Neural progenitor cell (in vitro differentiated cells): ENCODE measurements around the gene DYNLT2. TPM values are rescaled to one million over a fixed set of nuclear protein-coding genes. Genes with fewer than 3 reads are reported as not detected.

ENCODE experiments used
- DNase-seq: peaks from one replicate; pipeline ENCODE4 v3.0.0-alpha.2; 2016; ENCODE audit warnings: low spot score
- H2AFZ ChIP-seq: fragments of 200-600 bp; sonication (generic); replicated peaks from 2 replicates; pipeline ENCODE4 v1.6.1; 2016; ENCODE audit warnings: antibody characterized with exemption
- H3F3A ChIP-seq: fragments of 200-600 bp; sonication (generic); 2 replicates; pipeline ENCODE4 v1.6.1; 2016; ENCODE audit warnings: antibody characterized with exemption, low read depth
- H3K27ac ChIP-seq: fragments of 200-600 bp; sonication (generic); 2 replicates; pipeline ENCODE4 v1.5.1; 2016; ENCODE audit warnings: mild to moderate bottlenecking
- H3K27me3 ChIP-seq: fragments of 200-600 bp; sonication (generic); 2 replicates; pipeline ENCODE4 v1.6.1; 2016; ENCODE audit warnings: mild to moderate bottlenecking, moderate library complexity
- H3K36me3 ChIP-seq: fragments of 200-600 bp; sonication (generic); 2 replicates; pipeline ENCODE4 v1.5.1; 2016
- H3K4me1 ChIP-seq: fragments of 200-600 bp; sonication (generic); 2 replicates; pipeline ENCODE4 v1.6.1; 2016; ENCODE audit warnings: mixed run types
- H3K4me2 ChIP-seq: fragments of 200-600 bp; sonication (generic); 2 replicates; pipeline ENCODE4 v1.6.1; 2016
- H3K4me3 ChIP-seq: fragments of 200-600 bp; sonication (generic); 2 replicates; pipeline ENCODE4 v1.5.1; 2016
- H3K79me2 ChIP-seq: fragments of 200-600 bp; sonication (generic); 2 replicates; pipeline ENCODE4 v1.6.1; 2016; ENCODE audit warnings: low read depth
- H3K9ac ChIP-seq: fragments of 200-600 bp; sonication (generic); 2 replicates; pipeline ENCODE4 v1.6.1; 2016
- H3K9me3 ChIP-seq: fragments of 200-600 bp; sonication (generic); 2 replicates; pipeline ENCODE4 v1.5.1; 2016; ENCODE audit warnings: low read depth
- H4K20me1 ChIP-seq: fragments of 200-600 bp; sonication (generic); 2 replicates; pipeline ENCODE4 v1.6.1; 2016; ENCODE audit warnings: low read depth
- H3K27ac Mint-ChIP-seq: 3 replicates; pipeline ENCODE4 v1.8.0; 2021; ENCODE audit warnings: mixed read lengths
- H3K27me3 Mint-ChIP-seq: 2 replicates; pipeline ENCODE4 v1.8.0; 2022; ENCODE audit warnings: low read depth, mild to moderate bottlenecking, inconsistent platforms, moderate library complexity, mixed read lengths; ENCODE audit not compliant: insufficient read depth
- H3K36me3 Mint-ChIP-seq: 3 replicates; pipeline ENCODE4 v1.8.0; 2021; ENCODE audit warnings: mixed read lengths
- H3K4me1 Mint-ChIP-seq: 3 replicates; pipeline ENCODE4 v1.8.0; 2021; ENCODE audit warnings: mixed read lengths
- H3K4me3 Mint-ChIP-seq: 3 replicates; pipeline ENCODE4 v1.8.0; 2021; ENCODE audit warnings: mild to moderate bottlenecking, moderate library complexity, mixed read lengths
- H3K9me3 Mint-ChIP-seq: 3 replicates; pipeline ENCODE4 v1.8.0; 2020; ENCODE audit warnings: mixed read lengths
- EZH2 ChIP-seq: fragments of 200-600 bp; sonication (generic); IDR thresholded peaks from 2 replicates; pipeline ENCODE4 v1.6.1; 2017; ENCODE audit warnings: antibody characterized with exemption, mild to moderate bottlenecking, moderate library complexity
- EZH2phosphoT487 ChIP-seq: fragments of 200-600 bp; sonication (generic); IDR thresholded peaks from 2 replicates; pipeline ENCODE4 v1.6.1; 2017; ENCODE audit warnings: antibody characterized with exemption
- total RNA-seq: library from RNA; depleted of rRNA; stranded (reverse); fragments of >200 nt; gene quantifications from 2 replicates; pipeline ENCODE4 v1.2.3, GENCODE V29; 2015; ENCODE audit warnings: low replicate concordance
- TF ChIP-seq, protein P1 (sequence below): fragments of 200-600 bp; sonication (generic); IDR thresholded peaks from 2 replicates; pipeline ENCODE4 v1.5.1; 2017; ENCODE audit warnings: antibody characterized with exemption, mild to moderate bottlenecking

Gene DYNLT2
- total RNA-seq, 1 donor from 2014 or later = 4.7 TPM

DNA sequence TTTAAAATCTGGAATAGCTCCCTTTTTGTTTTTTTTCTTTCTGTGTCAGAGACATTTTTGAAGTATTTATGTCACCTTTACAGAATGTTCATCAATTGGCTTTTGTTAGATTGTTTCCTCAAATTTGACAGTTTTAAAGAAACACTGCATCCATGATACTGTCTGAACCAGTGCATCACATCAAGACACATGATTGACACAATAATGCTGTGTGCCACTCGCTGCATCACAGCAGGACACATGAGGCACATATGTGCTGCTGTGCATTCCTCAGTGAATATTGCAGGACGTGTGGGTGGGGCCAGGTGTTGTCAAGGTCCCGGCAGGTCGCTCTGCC, 37.4 kb upstream of the DYNLT2 start:
- Histone ChIP-seq H4K20me1 (no peaks in the 10 kb centered on the region), H3K27me3 (peaks cover 18% of the 10 kb centered on the region), H3K4me1 (peaks cover 4% of the 10 kb centered on the region), H2AFZ (no peak overlapping the region), H3K36me3 (no peaks in the 10 kb centered on the region), H3K9me3 (no peaks in the 10 kb centered on the region), H3K4me3 (no peak overlapping the region), H3F3A (peaks cover 4% of the 10 kb centered on the region), H3K4me2 (no peak overlapping the region), H3K27ac (no peak overlapping the region), H3K9ac (no peak overlapping the region), H3K79me2 (no peaks in the 10 kb centered on the region)
- no peak for DNase-seq
- Mint-ChIP-seq H3K27ac (peak overlapping the region; percentile 55), H3K36me3 (peaks cover 8% of the 10 kb centered on the region), H3K27me3 (peaks cover 3% of the 10 kb centered on the region), H3K9me3 (no peaks in the 10 kb centered on the region), H3K4me3 (peak overlapping the region; percentile 21), H3K4me1 (peaks cover 35% of the 10 kb centered on the region)
- no peak for TF ChIP-seq EZH2phosphoT487
- TF ChIP-seq EZH2 = no peak
- TF ChIP-seq, protein P1, sequence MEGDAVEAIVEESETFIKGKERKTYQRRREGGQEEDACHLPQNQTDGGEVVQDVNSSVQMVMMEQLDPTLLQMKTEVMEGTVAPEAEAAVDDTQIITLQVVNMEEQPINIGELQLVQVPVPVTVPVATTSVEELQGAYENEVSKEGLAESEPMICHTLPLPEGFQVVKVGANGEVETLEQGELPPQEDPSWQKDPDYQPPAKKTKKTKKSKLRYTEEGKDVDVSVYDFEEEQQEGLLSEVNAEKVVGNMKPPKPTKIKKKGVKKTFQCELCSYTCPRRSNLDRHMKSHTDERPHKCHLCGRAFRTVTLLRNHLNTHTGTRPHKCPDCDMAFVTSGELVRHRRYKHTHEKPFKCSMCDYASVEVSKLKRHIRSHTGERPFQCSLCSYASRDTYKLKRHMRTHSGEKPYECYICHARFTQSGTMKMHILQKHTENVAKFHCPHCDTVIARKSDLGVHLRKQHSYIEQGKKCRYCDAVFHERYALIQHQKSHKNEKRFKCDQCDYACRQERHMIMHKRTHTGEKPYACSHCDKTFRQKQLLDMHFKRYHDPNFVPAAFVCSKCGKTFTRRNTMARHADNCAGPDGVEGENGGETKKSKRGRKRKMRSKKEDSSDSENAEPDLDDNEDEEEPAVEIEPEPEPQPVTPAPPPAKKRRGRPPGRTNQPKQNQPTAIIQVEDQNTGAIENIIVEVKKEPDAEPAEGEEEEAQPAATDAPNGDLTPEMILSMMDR = no peak

DNA sequence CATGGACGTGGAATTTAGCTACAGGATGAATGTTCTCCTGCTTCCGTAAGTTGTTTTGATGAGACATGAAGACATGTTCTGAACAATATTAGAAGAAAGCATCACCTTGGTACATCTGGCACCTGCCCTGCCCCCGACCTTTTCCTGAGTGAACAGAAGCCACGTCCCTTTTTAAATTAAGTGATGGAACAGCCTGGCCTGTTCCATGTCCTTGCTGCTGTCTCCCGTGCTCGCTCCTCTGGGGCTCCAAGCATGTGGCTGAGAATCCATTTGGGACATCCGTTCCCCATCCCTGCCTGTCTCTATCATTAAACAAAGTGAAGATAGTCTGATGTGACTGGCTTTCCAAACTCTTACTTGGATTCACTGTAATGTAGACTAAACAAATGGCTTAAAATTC, 36.4 kb upstream of the DYNLT2 start:
- H3K27me3 ChIP-seq = peaks cover 18% of the 10 kb centered on the region
- no peak overlapping the region for H3K4me3 Mint-ChIP-seq
- H3K9me3 Mint-ChIP-seq = no peaks in the 10 kb centered on the region
- no peaks in the 10 kb centered on the region for H3K9me3 ChIP-seq
- no peak for TF ChIP-seq EZH2
- TF ChIP-seq, protein P1 = no peak
- no peak for TF ChIP-seq EZH2phosphoT487
- H2AFZ ChIP-seq = no peak overlapping the region
- no peak overlapping the region for H3K27ac ChIP-seq
- H3K36me3 Mint-ChIP-seq = peaks cover 16% of the 10 kb centered on the region
- no peak overlapping the region for H3K27ac Mint-ChIP-seq
- H3K4me1 Mint-ChIP-seq = peaks cover 35% of the 10 kb centered on the region
- no peak overlapping the region for H3K9ac ChIP-seq
- no peak overlapping the region for H3K4me2 ChIP-seq
- H4K20me1 ChIP-seq = no peaks in the 10 kb centered on the region
- H3K27me3 Mint-ChIP-seq = peaks cover under 1% of the 10 kb centered on the region
- H3K79me2 ChIP-seq = no peaks in the 10 kb centered on the region
- H3K4me3 ChIP-seq = no peak overlapping the region
- peaks cover 4% of the 10 kb centered on the region for H3K4me1 ChIP-seq
- DNase-seq = no peak
- no peaks in the 10 kb centered on the region for H3K36me3 ChIP-seq
- H3F3A ChIP-seq = peaks cover 4% of the 10 kb centered on the region

DNA sequence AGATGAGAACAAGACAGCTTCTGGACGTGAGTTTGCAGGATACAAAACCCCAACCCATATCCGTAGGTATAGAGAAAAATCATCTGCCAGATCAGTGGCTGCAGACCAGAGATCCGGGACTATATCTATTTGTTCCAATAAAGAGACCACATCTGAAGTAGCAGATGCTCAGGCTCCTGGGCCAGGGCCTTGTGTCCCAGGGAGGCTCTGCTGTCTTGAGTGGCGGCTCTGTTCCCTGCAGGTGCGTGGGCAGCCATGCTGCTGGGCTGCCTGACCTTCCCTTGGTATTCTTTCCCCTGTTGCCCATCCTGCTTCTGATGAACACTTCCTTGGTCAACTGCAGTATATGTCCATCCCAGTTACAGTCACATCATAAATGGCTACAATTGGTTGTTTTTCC, 35.0 kb upstream of the DYNLT2 start:
- no peak overlapping the region for H2AFZ ChIP-seq
- H3K9ac ChIP-seq = no peak overlapping the region
- peaks cover 18% of the 10 kb centered on the region for H3K27me3 ChIP-seq
- Mint-ChIP-seq H3K36me3 (peaks cover 19% of the 10 kb centered on the region), H3K9me3 (no peaks in the 10 kb centered on the region), H3K4me1 (peaks cover 24% of the 10 kb centered on the region), H3K4me3 (no peak overlapping the region), H3K27ac (no peak overlapping the region), H3K27me3 (no peaks in the 10 kb centered on the region)
- peaks cover 4% of the 10 kb centered on the region for H3F3A ChIP-seq
- no peak for DNase-seq
- TF ChIP-seq EZH2 = no peak
- TF ChIP-seq EZH2phosphoT487 = no peak
- TF ChIP-seq, protein P1 = no peak
- H3K79me2 ChIP-seq = no peaks in the 10 kb centered on the region
- no peaks in the 10 kb centered on the region for H3K36me3 ChIP-seq
- no peaks in the 10 kb centered on the region for H3K9me3 ChIP-seq
- no peak overlapping the region for H3K4me2 ChIP-seq
- no peak overlapping the region for H3K4me3 ChIP-seq
- peaks cover 4% of the 10 kb centered on the region for H3K4me1 ChIP-seq
- no peaks in the 10 kb centered on the region for H4K20me1 ChIP-seq
- H3K27ac ChIP-seq = no peak overlapping the region
